ENCODE results near the gene DIPK1A. TPM values are rescaled to one million over a fixed set of nuclear protein-coding genes. Genes with fewer than 3 reads are reported as not detected.
A peak's percentile ranks its signal among the peaks of the same experiment; 100 is the strongest.
"Not testable (repeated sequence)": the region's sequence is repeated elsewhere in the genome, so short reads cannot be mapped to it uniquely, and the experiment has no call there.

The DIPK1A gene
- total RNA-seq, 2 experiments from 2014 or later, result 17.7 to 19.1 TPM

GRCh38 chr1:92974112-92974511, 12.8 kb upstream of the DIPK1A start:
- DNase-seq; H3K27me3 Mint-ChIP-seq; H3K36me3 Mint-ChIP-seq (ENCODE audit: low read depth); H3K27ac Mint-ChIP-seq; POLR2A ChIA-PET; H3K9me3 Mint-ChIP-seq; H3K4me3 Mint-ChIP-seq: not testable (repeated sequence)
- peaks cover 61% of the 10 kb centered on the region for H3K4me1 Mint-ChIP-seq
- CTCF ChIA-PET, result interaction anchor here (1.0 to 10.9 kb wide), 3 partner anchors 12 to 25 kb away, joined by 3 to 80 read pairs (median 47); partner anchors contain the start of gene DIPK1A

GRCh38 chr1:92973203-92973897, 12.1 kb upstream of the DIPK1A start:
- Mint-ChIP-seq H3K36me3 (ENCODE audit: low read depth) (peaks cover 2% of the 10 kb centered on the region), H3K4me3 (peak overlapping the region; percentile 10), H3K27ac (peak overlapping the region; percentile 63), H3K27me3 (no peaks in the 10 kb centered on the region), H3K9me3 (no peaks in the 10 kb centered on the region), H3K4me1 (peaks cover 62% of the 10 kb centered on the region)
- CTCF ChIA-PET, result interaction anchor here (1.0 to 10.9 kb wide), 3 partner anchors 11 to 26 kb away, joined by 3 to 80 read pairs (median 47); partner anchors contain the start of gene DIPK1A
- POLR2A ChIA-PET, result no interaction called here
- no peak for DNase-seq

DNA sequence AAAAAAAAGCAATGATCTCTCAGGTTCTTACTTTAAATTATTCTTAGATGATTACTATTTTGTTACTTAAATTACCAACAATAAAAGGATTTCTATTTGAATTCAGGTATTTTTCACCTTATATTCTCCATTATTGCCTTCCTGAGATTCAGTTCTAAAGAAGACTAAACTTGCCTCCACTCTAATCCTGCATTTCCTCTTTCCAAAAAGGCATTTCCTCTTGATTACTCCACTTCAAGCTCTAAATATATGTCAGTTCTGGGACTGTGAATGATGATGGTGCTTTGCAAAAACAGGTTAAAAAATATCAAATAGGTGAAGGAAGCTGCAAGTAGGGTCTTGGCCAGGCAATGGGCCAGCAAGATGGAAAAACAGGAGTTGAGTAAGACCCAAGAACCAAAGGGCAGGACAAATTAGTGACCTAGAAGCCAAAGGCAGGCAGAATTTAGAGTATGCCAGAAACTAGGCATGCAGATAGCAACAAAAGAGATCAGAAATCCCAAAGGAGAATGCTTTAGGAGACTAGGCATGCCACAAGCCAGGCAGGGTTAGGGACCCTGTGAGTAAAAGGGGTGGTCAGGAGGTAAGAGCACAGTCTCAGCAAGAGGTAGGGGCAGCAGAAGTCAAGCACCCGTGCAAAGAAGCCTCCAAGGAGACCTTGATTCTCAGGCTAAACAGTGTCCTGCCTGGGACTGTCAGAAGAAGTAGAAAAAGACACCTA, 11.3 kb upstream of the DIPK1A start:
- Mint-ChIP-seq H3K36me3 (ENCODE audit: low read depth) (no peaks in the 10 kb centered on the region), H3K27me3 (no peaks in the 10 kb centered on the region), H3K4me1 (peaks cover 64% of the 10 kb centered on the region), H3K27ac (peak overlapping the region; percentile 63), H3K9me3 (no peaks in the 10 kb centered on the region), H3K4me3 (no peak overlapping the region)
- ChIA-PET POLR2A (no interaction called here), CTCF (interaction anchor here (1.1 to 10.9 kb wide), 3 partner anchors 8 to 21 kb away, joined by 4 to 80 read pairs (median 47); partner anchors contain the start of gene DIPK1A)
- DNase-seq, result no peak

GRCh38 chr1:92971932-92972331, 10.7 kb upstream of the DIPK1A start:
- peaks cover 59% of the 10 kb centered on the region for H3K4me1 Mint-ChIP-seq
- CTCF ChIA-PET, result interaction anchor here (1.1 to 10.9 kb wide), 3 partner anchors 9 to 21 kb away, joined by 4 to 80 read pairs (median 47); partner anchors contain the start of gene DIPK1A
- H3K27me3 Mint-ChIP-seq; POLR2A ChIA-PET; H3K36me3 Mint-ChIP-seq (ENCODE audit: low read depth); DNase-seq; H3K27ac Mint-ChIP-seq; H3K9me3 Mint-ChIP-seq; H3K4me3 Mint-ChIP-seq: not testable (repeated sequence)

DNA sequence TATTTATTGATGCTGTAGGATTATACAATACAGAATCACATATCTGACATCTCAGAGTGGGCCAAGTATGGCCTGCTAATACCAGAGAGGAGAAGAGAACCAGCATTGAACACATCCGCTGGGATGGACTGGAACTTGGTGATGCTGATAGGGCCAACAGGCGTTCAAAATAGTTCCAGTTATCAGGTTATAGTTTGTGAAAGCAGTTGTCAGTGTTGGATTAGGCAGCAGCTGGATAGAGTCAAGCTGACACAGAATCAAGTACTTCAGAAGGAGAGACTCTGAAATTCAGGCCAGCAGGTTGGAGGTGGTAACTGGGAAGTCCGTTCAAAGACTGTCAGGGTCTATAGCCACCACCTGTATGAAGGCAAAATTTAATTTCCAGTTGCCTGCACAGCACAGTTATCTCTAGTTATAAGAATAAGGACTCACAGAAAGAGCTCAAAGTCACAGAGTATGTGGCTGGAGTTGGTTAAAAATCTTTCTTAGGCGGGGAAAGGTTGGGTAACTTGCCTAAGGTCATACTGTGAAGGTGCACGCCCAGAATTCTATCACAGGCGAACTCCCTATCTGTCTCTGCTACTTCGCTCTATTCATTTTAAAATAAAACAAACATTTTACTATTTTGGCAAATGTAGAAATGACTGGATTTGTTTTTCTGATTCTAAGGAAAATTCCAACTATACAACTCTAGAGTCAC, 9.9 kb upstream of the DIPK1A start:
- peaks cover 54% of the 10 kb centered on the region for H3K4me1 Mint-ChIP-seq

GRCh38 chr1:92969517-92969916, 8.3 kb upstream of the DIPK1A start:
- H3K36me3 Mint-ChIP-seq (ENCODE audit: low read depth), result no peaks in the 10 kb centered on the region
- no peaks in the 10 kb centered on the region for H3K9me3 Mint-ChIP-seq
- DNase-seq, result no peak
- ChIA-PET POLR2A (no interaction called here), CTCF (interaction anchor here (0.6 to 10.9 kb wide), 4 partner anchors 9 to 114 kb away, joined by 3 to 80 read pairs (median 5); no protein-coding TSS in a partner anchor)
- H3K27ac Mint-ChIP-seq, result no peak overlapping the region
- no peak overlapping the region for H3K4me3 Mint-ChIP-seq
- no peaks in the 10 kb centered on the region for H3K27me3 Mint-ChIP-seq
- H3K4me1 Mint-ChIP-seq, result peaks cover 41% of the 10 kb centered on the region

More for the DNA sequence above, 9.9 kb upstream of the DIPK1A start:
- ChIA-PET POLR2A (interaction anchor here (0.5 kb wide), 2 partner anchors 8 to 115 kb away, joined by 3 read pairs; no protein-coding TSS in a partner anchor), CTCF (interaction anchor here (1.1 to 10.9 kb wide), 3 partner anchors 10 to 22 kb away, joined by 4 to 80 read pairs (median 5); no protein-coding TSS in a partner anchor)
- Mint-ChIP-seq H3K36me3 (ENCODE audit: low read depth) (no peaks in the 10 kb centered on the region), H3K4me3 (no peak overlapping the region), H3K9me3 (no peaks in the 10 kb centered on the region), H3K27me3 (no peaks in the 10 kb centered on the region), H3K27ac (no peak overlapping the region)
- DNase-seq, result no peak

- CTCF ChIA-PET, result interaction anchor here (0.6 to 10.9 kb wide), 16 partner anchors 8 to 391 kb away, joined by 3 to 80 read pairs (median 3); no protein-coding TSS in a partner anchor
- H3K9me3 Mint-ChIP-seq, result no peaks in the 10 kb centered on the region
- no peaks in the 10 kb centered on the region for H3K36me3 Mint-ChIP-seq (ENCODE audit: low read depth)
- H3K27me3 Mint-ChIP-seq, result no peaks in the 10 kb centered on the region
- DNase-seq, result peak; percentile 62
- peaks cover 34% of the 10 kb centered on the region for H3K4me1 Mint-ChIP-seq
- POLR2A ChIA-PET, result interaction anchor here (1.0 kb wide), 1 partner anchor 26 kb away, joined by 4 read pairs; no protein-coding TSS in a partner anchor
- H3K27ac Mint-ChIP-seq, result no peak overlapping the region
- H3K4me3 Mint-ChIP-seq, result no peak overlapping the region
These were observed 7.1 kb upstream of the DIPK1A start for GRCh38 chr1:92968138-92969032.

- H3K36me3 Mint-ChIP-seq (ENCODE audit: low read depth), result no peaks in the 10 kb centered on the region
- CTCF ChIA-PET, result interaction anchor here (1.1 to 6.7 kb wide), 3 partner anchors 9 to 106 kb away, joined by 4 to 47 read pairs (median 4); no protein-coding TSS in a partner anchor
- no peak overlapping the region for H3K4me3 Mint-ChIP-seq
- H3K27me3 Mint-ChIP-seq, result no peaks in the 10 kb centered on the region
- POLR2A ChIA-PET, result no interaction called here
- no peak overlapping the region for H3K27ac Mint-ChIP-seq
- peak; percentile 77 for DNase-seq
- H3K9me3 Mint-ChIP-seq, result no peaks in the 10 kb centered on the region
- H3K4me1 Mint-ChIP-seq, result peaks cover 23% of the 10 kb centered on the region
These were observed 3.7 kb upstream of the DIPK1A start for GRCh38 chr1:92964998-92965397.

DNA sequence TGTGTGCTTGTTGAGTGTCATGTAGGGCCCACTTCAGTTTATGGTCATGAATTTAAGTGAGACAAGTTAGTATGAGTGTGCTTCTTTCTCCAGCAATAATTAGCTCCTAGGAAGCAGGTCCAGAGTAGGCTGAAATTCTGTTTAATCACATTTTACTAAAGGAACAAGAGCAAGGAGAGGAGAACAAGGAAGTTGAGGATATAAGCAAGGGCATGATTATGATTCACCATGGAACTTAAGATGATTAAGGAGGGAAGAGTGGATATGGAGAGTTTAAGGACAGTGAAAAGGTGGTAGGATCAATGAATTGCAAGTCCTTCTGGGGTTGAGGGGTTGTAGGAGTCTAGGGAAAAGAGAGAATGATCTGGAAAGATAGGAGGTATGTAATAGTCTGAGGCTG, 3.1 kb upstream of the DIPK1A start:
- Mint-ChIP-seq H3K4me3 (no peak overlapping the region), H3K27me3 (no peaks in the 10 kb centered on the region), H3K27ac (no peak overlapping the region), H3K36me3 (ENCODE audit: low read depth) (no peaks in the 10 kb centered on the region), H3K9me3 (no peaks in the 10 kb centered on the region), H3K4me1 (peaks cover 20% of the 10 kb centered on the region)
- no peak for DNase-seq
- CTCF ChIA-PET, result interaction anchor here (1.1 to 6.7 kb wide), 4 partner anchors 10 to 105 kb away, joined by 4 to 47 read pairs (median 16); no protein-coding TSS in a partner anchor
- POLR2A ChIA-PET, result no interaction called here

DNA sequence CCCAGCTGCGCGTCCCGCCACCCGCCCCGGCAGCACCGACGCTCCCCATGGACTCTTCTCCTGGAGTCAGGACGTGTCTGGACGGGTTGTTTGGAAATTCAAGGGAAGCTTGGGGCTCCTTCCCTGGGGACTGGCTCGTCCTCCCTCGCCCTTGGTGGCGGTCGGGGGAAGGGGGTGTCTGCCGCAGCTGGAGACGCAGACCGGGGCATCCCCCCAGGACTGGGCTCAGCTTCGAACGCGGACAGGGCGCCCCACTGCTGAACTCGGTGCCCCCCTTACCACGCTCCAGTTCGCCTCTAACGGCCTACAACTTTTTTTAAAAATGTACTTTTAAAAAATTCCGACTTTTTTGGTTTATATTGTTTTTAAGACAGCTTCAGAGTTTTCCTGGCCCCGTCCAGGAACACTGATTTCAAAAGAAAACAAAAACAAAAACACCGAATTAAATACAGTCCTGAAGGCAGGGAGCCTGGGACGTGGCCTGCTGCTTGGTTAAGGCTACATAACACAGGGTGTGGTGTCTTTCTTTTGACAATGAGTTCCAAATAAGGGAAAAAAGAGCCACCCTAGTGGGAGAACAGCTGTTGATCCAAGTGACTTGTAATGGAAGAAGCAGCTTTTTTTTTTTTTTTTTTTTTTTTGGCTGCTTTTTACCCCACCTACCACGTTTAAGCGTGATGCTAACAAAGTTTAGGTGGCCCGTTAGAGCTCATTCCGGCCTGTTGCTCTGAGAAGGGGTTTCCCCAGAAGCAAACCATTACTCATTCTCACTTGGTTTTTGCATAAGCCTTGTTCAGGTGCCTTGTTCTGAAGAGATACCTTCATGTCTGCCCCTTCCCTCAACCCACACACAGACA, 862 bp upstream of the DIPK1A start:
- Mint-ChIP-seq H3K36me3 (ENCODE audit: low read depth) (peaks cover 10% of the 10 kb centered on the region), H3K4me1 (peaks cover 23% of the 10 kb centered on the region), H3K27me3 (no peaks in the 10 kb centered on the region), H3K9me3 (no peaks in the 10 kb centered on the region), H3K4me3 (no peak overlapping the region), H3K27ac (no peak overlapping the region)
- CTCF ChIA-PET, result interaction anchor here (0.6 to 6.7 kb wide), 27 partner anchors 9 to 390 kb away, joined by 3 to 47 read pairs (median 5); partner anchors contain the start of gene RPL5
- POLR2A ChIA-PET, result interaction anchor here (0.6 to 1.1 kb wide), 6 partner anchors 13 to 122 kb away, joined by 3 to 5 read pairs (median 4); no protein-coding TSS in a partner anchor
- peak; percentile 85 for DNase-seq
